Upper lobe of right lung (tissue), 1 donor: ENCODE measurements around the gene ADM2. TPM values are rescaled to one million over a fixed set of nuclear protein-coding genes. Genes with fewer than 3 reads are reported as not detected.

Source experiments
- ATAC-seq: fragments of 200-7000 bp; cut with Tn5 transposase; one replicate; pipeline ENCODE4 v1.9.1; 2020; ENCODE audit warnings: mild to moderate bottlenecking, moderate library complexity
- DNase-seq: peaks from one replicate; pipeline ENCODE4 v3.0.0-alpha.2; 2020
- H3K27ac ChIP-seq: fragments of 200-600 bp; one replicate; pipeline ENCODE4 v1.8.0; 2022
- H3K27me3 ChIP-seq: fragments of 200-600 bp; one replicate; pipeline ENCODE4 v1.8.0; 2022; ENCODE audit warnings: mild to moderate bottlenecking
- H3K36me3 ChIP-seq: fragments of 200-600 bp; one replicate; pipeline ENCODE4 v1.8.0; 2022
- H3K4me1 ChIP-seq: fragments of 200-600 bp; one replicate; pipeline ENCODE4 v1.8.0; 2022
- H3K4me3 ChIP-seq: fragments of 200-600 bp; one replicate; pipeline ENCODE4 v1.8.0; 2022; ENCODE audit warnings: mild to moderate bottlenecking
- H3K9me3 ChIP-seq: fragments of 200-600 bp; one replicate; pipeline ENCODE4 v1.8.0; 2022
- CTCF ChIP-seq: fragments of 200-600 bp; IDR thresholded peaks from one replicate; pipeline ENCODE4 v1.8.0; 2022; ENCODE audit warnings: antibody characterized with exemption
- intact Hi-C: fragments of 100-400 bp; cut with DNase I; formaldehyde crosslinking; loops from one replicate; pipeline ENCODE4 v1.11.0; 2022
- total RNA-seq: library from RNA; stranded (reverse); fragmentation: NEBNext Ultra II Directional; extraction: Animal tissue kit (Norgen Biotek cat#: 25700); gene quantifications from one replicate; pipeline ENCODE4 v1.2.1, GENCODE V29; 2021
- donor health status: DM: no; HTN: yes; CAD: no; lungs with severe emphysema.

The ADM2 gene
- total RNA-seq, 1 donor from 2014 or later: 2.6 TPM

- Histone ChIP-seq H3K27ac (no peak overlapping the region), H3K4me3 (no peak overlapping the region), H3K9me3 (no peaks in the 10 kb centered on the region), H3K27me3 (no peaks in the 10 kb centered on the region), H3K36me3 (peaks cover 12% of the 10 kb centered on the region), H3K4me1 (peaks cover 52% of the 10 kb centered on the region)
- no peak for DNase-seq
- intact Hi-C loops: no loop called here
- ATAC-seq: no peak
- no peak for TF ChIP-seq CTCF
Observed at GRCh38 chr22:50471962-50472361, 9.4 kb upstream of the ADM2 start.

GRCh38 chr22:50473088-50473487 is 8.3 kb upstream of the ADM2 start:
- H3K4me1 ChIP-seq: peaks cover 52% of the 10 kb centered on the region
- DNase-seq: no peak
- H3K27me3 ChIP-seq: no peaks in the 10 kb centered on the region
- H3K9me3 ChIP-seq: no peaks in the 10 kb centered on the region
- no peak for ATAC-seq
- no peak overlapping the region for H3K27ac ChIP-seq
- peaks cover under 1% of the 10 kb centered on the region for H3K36me3 ChIP-seq
- intact Hi-C loops: no loop called here
- TF ChIP-seq CTCF: peak; percentile 13
- peak overlapping the region; percentile 85 for H3K4me3 ChIP-seq

GRCh38 chr22:50473855-50474671 is 7.3 kb upstream of the ADM2 start:
- intact Hi-C loops: no loop called here
- DNase-seq (peak; percentile 79), ATAC-seq (peak; percentile 42)
- Histone ChIP-seq H3K27ac (peak overlapping the region; percentile 58), H3K36me3 (no peaks in the 10 kb centered on the region), H3K27me3 (no peaks in the 10 kb centered on the region), H3K9me3 (no peaks in the 10 kb centered on the region), H3K4me1 (peaks cover 52% of the 10 kb centered on the region), H3K4me3 (peak overlapping the region; percentile 85)
- no peak for TF ChIP-seq CTCF

GRCh38 chr22:50474710-50475651 is 6.4 kb upstream of the ADM2 start, which contains the start of gene SBF1:
Gene SBF1, minus strand, starts transcription at chr22:50475035. Its CDS starts 195 bp downstream, at chr22:50474840.
- no peaks in the 10 kb centered on the region for H3K36me3 ChIP-seq
- no peaks in the 10 kb centered on the region for H3K9me3 ChIP-seq
- peak within 1 kb of the TSS; percentile 71 for H3K27ac ChIP-seq
- peak; percentile 96 for DNase-seq
- intact Hi-C loops: no loop called here
- H3K4me3 ChIP-seq: peak within 1 kb of the TSS; percentile 85
- H3K4me1 ChIP-seq: peaks cover 43% of the 10 kb centered on the region
- peak; percentile 97 for ATAC-seq
- TF ChIP-seq CTCF: no peak
- no peaks in the 10 kb centered on the region for H3K27me3 ChIP-seq

- ATAC-seq: no peak
Observed at GRCh38 chr22:50475652-50476002, 5.7 kb upstream of the ADM2 start.

More at GRCh38 chr22:50475652-50476002, 5.7 kb upstream of the ADM2 start:
- H3K4me1 ChIP-seq: peaks cover 36% of the 10 kb centered on the region
- intact Hi-C loops: no loop called here
- H3K27ac ChIP-seq: peak overlapping the region; percentile 71
- no peak for DNase-seq
- no peaks in the 10 kb centered on the region for H3K9me3 ChIP-seq
- H3K4me3 ChIP-seq: peak overlapping the region; percentile 85
- peaks cover 6% of the 10 kb centered on the region for H3K27me3 ChIP-seq
- TF ChIP-seq CTCF: no peak
- no peaks in the 10 kb centered on the region for H3K36me3 ChIP-seq
